BJ (cell line): ENCODE measurements around the gene TNIK. TPM values are rescaled to one million over a fixed set of nuclear protein-coding genes. Genes with fewer than 3 reads are reported as not detected.

Experiments used
- CTCF ChIA-PET: fragments of 350-600 bp; formaldehyde crosslinking; extraction: SDS; loops from one replicate; lab custom pipeline; 2021; ENCODE audit warnings: antibody characterized with exemption, inconsistent platforms; lab: Yijun Ruan, JAX
- POLR2A ChIA-PET: fragments of 300-600 bp; sonication (Branson Sonifier 250); formaldehyde crosslinking; extraction: SDS; loops from one replicate; lab custom pipeline; 2021; ENCODE audit warnings: antibody characterized with exemption; lab: Charles Lee
- DNase-seq: peaks from one replicate; pipeline ENCODE4 v3.0.0-alpha.2; 2011; ENCODE audit warnings: low read depth
- H3K27me3 ChIP-seq: 2 replicates; pipeline ENCODE4 v1.6.0; 2011; ENCODE audit warnings: low read length; ENCODE audit not compliant: control insufficient read depth, insufficient read depth
- H3K36me3 ChIP-seq: 2 replicates; pipeline ENCODE4 v1.5.1; 2011; ENCODE audit warnings: low read length; ENCODE audit not compliant: control insufficient read depth, insufficient read depth
- H3K4me3 ChIP-seq: 2 replicates; pipeline ENCODE4 v1.5.1; 2011; ENCODE audit warnings: low read depth, mild to moderate bottlenecking, control low read depth, low read length
- CTCF ChIP-seq: IDR thresholded peaks from 2 replicates; pipeline ENCODE4 v1.5.1; 2011; ENCODE audit warnings: low read depth, mild to moderate bottlenecking, control low read depth, inconsistent platforms, low read length, moderate library complexity; ENCODE audit not compliant: insufficient read depth
- polyA plus RNA-seq: library from polyadenylated mRNA; depleted of rRNA; stranded (reverse); fragments of >200 nt; gene quantifications from 2 replicates; pipeline ENCODE4 v1.2.3, GENCODE V29; 2011

The TNIK gene
- polyA plus RNA-seq, 1 experiment, result 2.1 TPM

- Histone ChIP-seq H3K4me3 (no peak overlapping the region), H3K27me3 (no peaks in the 10 kb centered on the region), H3K36me3 (no peaks in the 10 kb centered on the region)
- POLR2A ChIA-PET, result no interaction called here
- CTCF ChIA-PET, result interaction anchor here (1.0 kb wide), 1 partner anchor 10 kb away, joined by 3 read pairs; no protein-coding TSS in a partner anchor
- no peak for TF ChIP-seq CTCF
- no peak for DNase-seq
These were observed 120.6 kb downstream of the TNIK start for GRCh38 chr3:171339598-171339997.

- no peak overlapping the region for H3K4me3 ChIP-seq
- no peaks in the 10 kb centered on the region for H3K36me3 ChIP-seq
- CTCF ChIA-PET, result no interaction called here
- no peaks in the 10 kb centered on the region for H3K27me3 ChIP-seq
- TF ChIP-seq CTCF, result no peak
- DNase-seq, result no peak
- POLR2A ChIA-PET, result no interaction called here
These were observed 123.8 kb downstream of the TNIK start for GRCh38 chr3:171336406-171336805.

GRCh38 chr3:171335559-171335958 lies 124.6 kb downstream of the TNIK start:
- TF ChIP-seq CTCF, result no peak
- ChIA-PET CTCF (interaction anchor here (1.0 kb wide), 1 partner anchor 26 kb away, joined by 3 read pairs; no protein-coding TSS in a partner anchor), POLR2A (no interaction called here)
- H3K36me3 ChIP-seq, result no peaks in the 10 kb centered on the region
- no peak for DNase-seq
- no peak overlapping the region for H3K4me3 ChIP-seq
- no peaks in the 10 kb centered on the region for H3K27me3 ChIP-seq

- Histone ChIP-seq H3K36me3 (no peaks in the 10 kb centered on the region), H3K27me3 (no peaks in the 10 kb centered on the region), H3K4me3 (no peak overlapping the region)
- no peak for DNase-seq
- ChIA-PET POLR2A (no interaction called here), CTCF (no interaction called here)
- TF ChIP-seq CTCF, result no peak
These were observed 125.8 kb downstream of the TNIK start for GRCh38 chr3:171334465-171334811.

- no peak for TF ChIP-seq CTCF
- no peaks in the 10 kb centered on the region for H3K36me3 ChIP-seq
- H3K27me3 ChIP-seq, result no peaks in the 10 kb centered on the region
- CTCF ChIA-PET, result no interaction called here
- no peak for DNase-seq
- POLR2A ChIA-PET, result no interaction called here
- H3K4me3 ChIP-seq, result no peak overlapping the region
These were observed 126.3 kb downstream of the TNIK start for GRCh38 chr3:171333784-171334464.
